ES-I3 (cell line): ENCODE measurements around the gene COL9A3.
A peak's percentile ranks its signal among the peaks of the same experiment; 100 is the strongest.

Experiments used
- H3K36me3 ChIP-seq: 2 replicates; pipeline ENCODE4 v1.6.1; 2013; ENCODE audit warnings: mild to moderate bottlenecking, low read length, control low read depth, moderate library complexity; ENCODE audit not compliant: insufficient read depth
- H3K4me1 ChIP-seq: 2 replicates; pipeline ENCODE4 v1.6.1; 2013; ENCODE audit warnings: mild to moderate bottlenecking, control low read depth, low read length; ENCODE audit not compliant: insufficient read depth
- H3K9ac ChIP-seq: 2 replicates; pipeline ENCODE4 v1.6.1; 2013; ENCODE audit warnings: low read depth, mild to moderate bottlenecking, low read length, moderate library complexity
- H3K9me3 ChIP-seq: 2 replicates; pipeline ENCODE4 v1.6.1; 2013; ENCODE audit warnings: mild to moderate bottlenecking, low read length, moderate library complexity; ENCODE audit not compliant: control insufficient read depth, insufficient read depth

Gene COL9A3

DNA sequence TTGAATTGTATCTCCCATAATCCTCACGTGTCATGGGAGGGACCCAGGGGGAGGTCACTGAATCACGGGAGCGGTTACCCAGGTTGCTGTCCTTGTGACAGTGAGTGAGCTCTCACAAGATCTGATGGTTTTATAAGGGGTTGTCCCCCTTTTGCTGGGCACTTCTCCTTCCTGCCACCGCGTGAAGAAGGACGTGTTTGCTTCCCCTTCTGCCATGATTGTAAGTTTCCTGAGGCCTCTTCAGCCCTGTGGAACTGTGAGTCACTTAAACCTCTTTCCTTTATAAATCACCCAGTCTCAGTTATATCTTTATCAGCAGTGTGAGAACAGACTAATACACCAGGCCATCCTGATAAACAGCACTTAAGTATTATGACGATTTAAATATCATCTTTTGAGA lies 29.5 kb upstream of the COL9A3 start:
- Histone ChIP-seq H3K4me1 (peaks cover 6% of the 10 kb centered on the region; the same call in 1 of the 2 replicates), H3K9me3 (no peaks in the 10 kb centered on the region), H3K9ac (no peak overlapping the region), H3K36me3 (no peaks in the 10 kb centered on the region)

DNA sequence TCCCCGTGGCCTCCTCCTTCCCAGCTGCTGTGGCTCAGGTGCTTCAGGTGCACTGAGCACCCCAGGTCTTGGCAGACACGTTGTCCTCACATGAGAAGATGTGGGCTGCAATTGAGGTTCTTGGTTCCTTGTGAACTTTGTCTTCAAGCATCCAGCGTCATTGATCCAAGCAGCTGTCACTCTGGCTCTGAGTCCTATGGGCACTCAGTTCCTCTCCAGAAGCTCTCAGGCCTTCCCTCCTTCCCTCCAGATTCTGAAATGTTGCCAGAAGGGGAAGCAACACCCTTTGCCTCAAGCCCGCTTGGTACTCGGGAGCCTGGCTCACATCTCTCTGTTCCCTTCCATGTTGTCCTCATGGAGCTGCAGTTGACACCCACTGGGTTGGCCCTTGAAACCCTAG lies 29.0 kb upstream of the COL9A3 start:
- Histone ChIP-seq H3K9ac (no peak overlapping the region), H3K36me3 (no peaks in the 10 kb centered on the region), H3K4me1 (peaks cover under 1% of the 10 kb centered on the region; the same call in 1 of the 2 replicates), H3K9me3 (no peaks in the 10 kb centered on the region)

DNA sequence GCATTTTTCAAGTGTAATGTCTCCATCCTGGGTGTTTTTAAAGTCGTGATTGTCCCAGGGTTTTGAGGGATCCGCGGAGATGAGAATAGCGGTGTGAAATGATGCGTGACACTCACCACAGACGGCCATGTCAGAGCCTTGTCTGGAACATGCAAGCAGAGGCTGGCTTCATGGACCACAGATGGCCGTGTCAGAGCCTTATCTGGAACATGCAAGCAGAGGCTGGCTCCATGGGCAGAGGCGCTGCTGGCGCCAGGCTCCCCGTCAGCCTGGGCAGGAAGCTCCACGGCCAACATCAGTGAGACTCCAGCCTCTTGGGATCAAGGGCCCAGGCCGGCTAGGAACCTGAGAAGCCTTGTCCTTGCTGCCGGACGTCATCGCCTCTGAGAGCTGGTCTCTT lies 28.2 kb upstream of the COL9A3 start:
- H3K9me3 ChIP-seq = no peaks in the 10 kb centered on the region
- no peaks in the 10 kb centered on the region for H3K36me3 ChIP-seq
- H3K9ac ChIP-seq = no peak overlapping the region
- H3K4me1 ChIP-seq = peaks cover under 1% of the 10 kb centered on the region; the same call in 1 of the 2 replicates

GRCh38 chr20:62790075-62790474 lies 26.8 kb upstream of the COL9A3 start:
- Histone ChIP-seq H3K4me1 (peaks cover 4% of the 10 kb centered on the region; the same call in 1 of the 2 replicates), H3K9ac (no peak overlapping the region)

DNA sequence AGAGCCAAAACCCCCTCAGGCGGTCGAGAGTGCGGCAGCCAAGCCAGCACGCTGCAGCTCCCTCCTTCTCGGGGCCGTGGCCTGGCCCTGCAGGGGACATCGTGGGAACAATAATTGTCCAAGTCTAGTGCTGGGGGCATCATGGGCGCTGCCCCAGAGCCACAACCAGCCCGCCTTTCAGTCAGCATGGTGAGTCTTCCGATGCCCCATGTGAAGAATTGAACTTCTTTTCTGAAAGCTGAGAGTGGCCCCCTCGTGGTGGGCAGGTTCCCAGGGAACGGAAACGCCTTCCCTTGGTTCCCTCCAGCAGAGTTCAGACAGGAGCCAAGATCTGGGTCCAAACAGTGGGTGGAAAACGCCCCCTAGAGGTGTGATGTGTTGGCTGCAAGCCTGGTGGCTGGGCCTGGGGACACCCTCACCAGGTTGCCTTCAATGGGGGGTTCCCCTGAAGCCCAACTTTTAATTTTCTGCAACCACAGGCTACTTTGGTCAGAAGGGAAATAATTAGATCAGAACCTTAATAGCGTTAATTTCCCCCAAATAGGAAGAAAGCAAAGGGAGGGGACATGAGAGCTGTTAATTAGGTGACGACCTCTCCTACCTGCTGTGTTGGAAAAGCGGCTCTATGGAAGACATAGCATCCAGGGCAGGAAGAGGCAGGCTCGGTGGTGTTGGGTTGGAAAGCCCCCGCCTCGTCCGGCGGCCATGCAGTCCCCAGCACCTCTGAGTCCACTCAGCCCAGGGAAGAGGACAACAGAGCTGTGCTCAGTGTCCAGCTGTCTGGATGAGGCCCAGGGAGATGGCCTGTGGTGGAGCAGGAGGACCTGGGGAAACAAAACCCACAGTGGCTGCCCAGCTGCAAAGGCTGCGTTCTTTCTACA lies 25.3 kb upstream of the COL9A3 start:
- Histone ChIP-seq H3K9ac (no peak overlapping the region; the same call in 1 of the 2 replicates), H3K36me3 (no peaks in the 10 kb centered on the region), H3K9me3 (no peaks in the 10 kb centered on the region), H3K4me1 (peaks cover 4% of the 10 kb centered on the region; the same call in 1 of the 2 replicates)

More at GRCh38 chr20:62790075-62790474, 26.8 kb upstream of the COL9A3 start:
- H3K36me3 ChIP-seq = no peaks in the 10 kb centered on the region
- no peaks in the 10 kb centered on the region for H3K9me3 ChIP-seq

- Histone ChIP-seq H3K9ac (no peak overlapping the region), H3K9me3 (no peaks in the 10 kb centered on the region), H3K4me1 (peaks cover 4% of the 10 kb centered on the region; the same call in 1 of the 2 replicates), H3K36me3 (no peaks in the 10 kb centered on the region)
These were observed 24.5 kb upstream of the COL9A3 start for GRCh38 chr20:62792182-62792939.

- H3K9ac ChIP-seq = no peak overlapping the region
- H3K36me3 ChIP-seq = no peaks in the 10 kb centered on the region
- peaks cover 4% of the 10 kb centered on the region; the same call in 1 of the 2 replicates for H3K4me1 ChIP-seq
- H3K9me3 ChIP-seq = no peaks in the 10 kb centered on the region
These were observed 23.7 kb upstream of the COL9A3 start for GRCh38 chr20:62792940-62793756.

- Histone ChIP-seq H3K9me3 (no peaks in the 10 kb centered on the region), H3K36me3 (no peaks in the 10 kb centered on the region), H3K9ac (peak overlapping the region; percentile 49; the same call in 1 of the 2 replicates), H3K4me1 (peaks cover 4% of the 10 kb centered on the region; the same call in 1 of the 2 replicates)
These were observed 23.2 kb upstream of the COL9A3 start for GRCh38 chr20:62793757-62794006.

GRCh38 chr20:62794007-62794724 lies 22.7 kb upstream of the COL9A3 start:
- peaks cover 4% of the 10 kb centered on the region; the same call in 1 of the 2 replicates for H3K4me1 ChIP-seq

GRCh38 chr20:62795023-62795761 lies 21.7 kb upstream of the COL9A3 start:
- H3K4me1 ChIP-seq = peaks cover 4% of the 10 kb centered on the region; the same call in 1 of the 2 replicates
- no peaks in the 10 kb centered on the region for H3K9me3 ChIP-seq
- H3K9ac ChIP-seq = peak overlapping the region; percentile 84
- H3K36me3 ChIP-seq = no peaks in the 10 kb centered on the region

More at GRCh38 chr20:62794007-62794724, 22.7 kb upstream of the COL9A3 start:
- H3K9ac ChIP-seq = peak overlapping the region; percentile 84
- H3K9me3 ChIP-seq = no peaks in the 10 kb centered on the region
- no peaks in the 10 kb centered on the region for H3K36me3 ChIP-seq

GRCh38 chr20:62796699-62797491 lies 20.0 kb upstream of the COL9A3 start:
- Histone ChIP-seq H3K4me1 (peaks cover 4% of the 10 kb centered on the region; the same call in 1 of the 2 replicates), H3K9ac (peak overlapping the region; percentile 84), H3K36me3 (no peaks in the 10 kb centered on the region), H3K9me3 (no peaks in the 10 kb centered on the region)

DNA sequence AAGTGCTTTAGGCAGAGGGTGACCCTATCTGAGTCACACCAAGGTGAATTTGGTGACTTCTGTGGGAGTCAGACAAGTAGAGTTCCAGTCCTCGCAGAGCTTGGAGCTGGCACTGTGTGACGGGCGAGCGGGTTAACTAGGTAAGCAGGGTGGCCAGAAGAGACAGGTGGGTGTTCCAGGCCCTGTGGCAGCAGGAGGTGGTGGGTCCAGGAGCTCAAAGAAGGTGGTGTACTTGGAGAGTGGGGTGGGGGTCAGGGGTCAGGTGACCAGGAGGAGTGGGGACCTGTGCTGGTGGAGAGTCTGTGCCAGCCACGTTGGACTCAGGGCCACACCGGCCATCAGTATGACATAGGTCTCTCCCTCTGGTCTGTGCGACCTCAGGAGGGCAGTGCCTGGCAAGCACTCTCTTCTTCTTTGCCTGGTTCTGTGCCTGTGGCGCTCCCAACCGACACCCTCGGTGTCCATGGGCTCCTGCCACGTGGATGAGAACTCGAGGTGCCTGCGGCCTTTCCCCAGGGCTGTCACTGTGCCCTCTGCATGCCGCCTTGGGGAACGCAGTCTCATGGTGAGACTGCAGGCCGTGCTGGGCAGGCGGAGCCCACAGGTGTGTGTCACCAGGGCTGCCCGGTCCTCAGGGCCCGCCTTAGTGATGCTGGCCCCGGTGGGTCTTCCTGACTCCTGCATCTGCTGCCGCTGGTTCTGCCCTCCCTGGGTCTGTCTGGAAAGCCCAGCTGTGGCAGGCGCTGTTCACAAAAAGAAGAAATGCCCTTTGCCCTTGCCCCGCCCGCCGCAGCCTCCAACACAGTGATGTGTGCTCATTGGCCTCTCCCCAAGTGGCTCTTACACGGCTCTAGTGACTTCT lies 18.9 kb upstream of the COL9A3 start:
- no peaks in the 10 kb centered on the region for H3K9me3 ChIP-seq
- H3K4me1 ChIP-seq = peaks cover 4% of the 10 kb centered on the region; the same call in 1 of the 2 replicates
- H3K36me3 ChIP-seq = no peaks in the 10 kb centered on the region
- H3K9ac ChIP-seq = no peak overlapping the region
